GM12875 (cell line): ENCODE results near the gene LAX1.

Source experiments
- H3K4me3 ChIP-seq: one replicate; pipeline ENCODE4 v1.5.1; 2011; ENCODE audit warnings: low read depth, low read length, control low read depth
- CTCF ChIP-seq: IDR thresholded peaks from 2 replicates; pipeline ENCODE4 v1.5.1; 2011; ENCODE audit warnings: low read depth, mild to moderate bottlenecking, control low read depth, inconsistent platforms, low read length, moderate library complexity, borderline replicate concordance; ENCODE audit not compliant: insufficient read depth

The LAX1 gene

DNA sequence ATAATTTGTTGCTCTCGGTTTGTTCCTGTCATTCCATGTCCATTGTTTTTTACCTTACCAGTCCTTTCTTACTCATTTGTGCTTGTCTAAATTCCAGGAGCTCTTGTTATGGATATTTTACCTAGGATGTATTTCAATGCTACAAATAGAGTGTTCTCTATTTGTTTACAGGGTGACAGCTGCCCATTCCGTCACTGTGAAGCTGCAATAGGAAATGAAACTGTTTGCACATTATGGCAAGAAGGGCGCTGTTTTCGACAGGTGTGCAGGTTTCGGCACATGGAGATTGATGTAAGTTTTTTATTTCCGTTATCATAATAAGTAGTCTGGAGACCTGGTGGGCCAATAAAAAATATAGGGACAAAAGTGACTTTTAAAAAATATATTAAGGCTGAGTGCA lies 53.4 kb downstream of the LAX1 start:
- H3K4me3 ChIP-seq: no peak overlapping the region
- TF ChIP-seq CTCF: no peak

DNA sequence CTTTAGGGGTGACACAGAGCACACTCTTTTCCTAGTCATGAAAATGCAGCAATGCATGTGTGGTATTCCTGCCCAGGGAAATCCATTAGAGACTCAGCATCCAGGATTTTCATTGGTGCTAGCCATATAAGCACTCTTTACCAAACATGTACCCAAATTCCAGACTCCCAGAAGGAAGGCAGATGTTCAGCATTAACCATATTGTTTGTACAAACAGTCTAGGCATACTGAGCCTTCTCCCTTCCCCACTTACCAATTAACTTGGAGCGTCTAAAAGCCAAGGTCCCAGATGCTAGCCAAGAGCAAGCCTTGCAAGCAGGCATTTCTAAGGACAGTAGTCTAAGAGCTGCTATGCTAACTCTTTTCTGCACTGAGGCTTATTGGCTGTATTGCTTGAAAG lies 58.3 kb downstream of the LAX1 start:
- H3K4me3 ChIP-seq: no peak overlapping the region
- no peak for TF ChIP-seq CTCF
